DMS53 treated with DMSO at 0.1 percent for 48 hours (cell line): ENCODE data around the gene PCDHGA11.
"Not testable (repeated sequence)": the region's sequence is repeated elsewhere in the genome, so short reads cannot be mapped to it uniquely, and the experiment has no call there.

Experiments
- DNase-seq: peaks from one replicate; lab custom pipeline; 2025; ENCODE audit not compliant: unreplicated experiment; lab: John Stamatoyannopoulos, UW

The PCDHGA11 gene

DNA sequence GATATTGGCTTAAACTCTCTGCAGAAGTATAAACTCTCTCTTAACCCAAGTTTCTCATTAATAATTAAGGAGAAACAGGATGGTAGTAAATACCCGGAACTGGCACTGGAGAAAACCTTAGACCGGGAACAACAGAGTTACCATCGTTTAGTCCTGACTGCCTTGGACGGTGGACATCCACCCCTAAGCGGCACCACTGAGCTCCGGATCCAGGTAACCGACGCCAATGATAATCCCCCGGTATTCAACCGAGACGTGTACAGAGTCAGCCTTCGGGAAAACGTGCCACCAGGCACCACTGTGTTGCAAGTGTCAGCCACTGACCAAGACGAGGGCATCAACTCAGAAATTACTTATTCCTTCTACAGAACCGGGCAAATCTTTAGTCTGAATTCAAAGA, 22.2 kb upstream of the PCDHGA11 start:
- no peak for DNase-seq

DNA sequence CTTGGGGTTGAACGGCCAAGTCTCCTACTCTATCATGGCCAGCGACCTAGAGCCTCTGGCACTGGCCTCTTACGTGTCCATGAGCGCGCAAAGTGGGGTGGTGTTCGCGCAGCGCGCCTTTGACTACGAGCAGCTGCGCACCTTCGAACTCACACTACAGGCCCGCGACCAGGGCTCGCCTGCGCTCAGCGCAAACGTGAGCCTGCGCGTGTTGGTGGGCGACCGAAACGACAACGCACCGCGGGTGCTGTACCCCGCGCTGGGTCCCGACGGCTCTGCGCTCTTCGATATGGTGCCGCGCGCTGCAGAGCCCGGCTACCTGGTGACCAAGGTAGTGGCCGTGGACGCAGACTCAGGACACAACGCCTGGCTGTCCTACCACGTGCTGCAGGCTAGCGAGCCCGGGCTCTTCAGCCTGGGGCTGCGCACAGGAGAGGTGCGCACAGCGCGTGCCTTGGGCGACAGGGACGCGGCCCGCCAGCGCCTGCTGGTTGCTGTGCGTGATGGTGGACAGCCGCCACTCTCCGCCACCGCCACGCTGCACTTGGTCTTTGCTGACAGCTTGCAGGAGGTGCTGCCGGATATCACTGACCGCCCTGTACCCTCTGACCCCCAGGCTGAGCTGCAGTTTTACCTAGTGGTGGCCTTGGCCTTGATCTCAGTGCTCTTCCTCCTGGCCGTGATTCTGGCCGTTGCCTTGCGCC, 21.1 kb upstream of the PCDHGA11 start:
- no peak for DNase-seq

DNA sequence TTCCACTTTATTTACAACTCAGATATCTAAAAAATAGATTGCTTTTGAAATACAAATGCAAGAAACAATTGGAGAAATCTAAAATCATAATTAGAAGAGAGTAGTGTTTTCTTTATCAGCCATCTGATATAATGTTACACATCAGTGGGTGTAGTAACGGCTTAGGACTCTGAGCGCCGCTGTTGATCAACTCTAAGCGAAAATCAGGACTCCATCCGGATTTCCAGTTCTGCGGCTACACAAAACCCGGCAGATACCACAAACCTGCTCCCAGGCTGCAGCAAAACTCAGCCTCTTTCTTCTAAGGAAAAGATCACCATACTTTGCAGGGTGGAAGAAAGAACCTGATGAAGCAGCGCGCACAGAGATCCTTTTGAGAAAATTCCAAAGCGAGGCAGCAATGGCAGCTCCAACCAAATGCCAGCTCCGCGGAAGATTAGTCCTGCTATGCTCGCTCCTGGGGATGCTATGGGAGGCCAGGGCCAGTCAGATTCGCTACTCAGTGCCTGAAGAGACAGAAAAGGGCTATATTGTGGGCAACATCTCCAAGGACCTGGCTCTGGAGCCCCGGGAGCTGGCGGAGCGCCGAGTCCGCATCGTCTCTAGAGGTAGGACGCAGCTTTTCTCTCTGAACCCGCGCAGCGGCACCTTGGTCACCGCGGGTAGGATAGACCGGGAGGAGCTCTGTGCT, 18.2 kb upstream of the PCDHGA11 start, which contains the start of gene PCDHGA9:
PCDHGA9 (plus strand) TSS at position 226 of the 691 bp plus-strand sequence; CDS start at position 401, 175 bp downstream.
- peak; percentile 9 for DNase-seq

DNA sequence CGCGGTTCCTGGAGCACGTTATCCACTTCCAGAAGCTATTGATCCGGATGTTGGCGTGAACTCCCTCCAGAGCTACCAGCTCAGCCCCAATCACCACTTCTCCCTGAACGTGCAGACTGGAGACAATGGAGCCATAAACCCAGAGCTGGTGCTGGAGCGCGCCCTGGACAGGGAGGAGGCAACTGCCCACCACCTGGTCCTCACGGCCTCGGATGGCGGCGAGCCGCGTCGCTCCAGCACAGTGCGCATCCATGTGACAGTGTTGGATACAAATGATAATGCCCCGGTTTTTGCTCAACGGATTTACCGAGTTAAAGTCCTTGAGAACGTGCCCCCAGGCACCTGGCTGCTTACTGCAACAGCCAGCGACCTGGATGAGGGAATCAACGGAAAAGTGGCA, 17.5 kb upstream of the PCDHGA11 start:
- no peak for DNase-seq

DNA sequence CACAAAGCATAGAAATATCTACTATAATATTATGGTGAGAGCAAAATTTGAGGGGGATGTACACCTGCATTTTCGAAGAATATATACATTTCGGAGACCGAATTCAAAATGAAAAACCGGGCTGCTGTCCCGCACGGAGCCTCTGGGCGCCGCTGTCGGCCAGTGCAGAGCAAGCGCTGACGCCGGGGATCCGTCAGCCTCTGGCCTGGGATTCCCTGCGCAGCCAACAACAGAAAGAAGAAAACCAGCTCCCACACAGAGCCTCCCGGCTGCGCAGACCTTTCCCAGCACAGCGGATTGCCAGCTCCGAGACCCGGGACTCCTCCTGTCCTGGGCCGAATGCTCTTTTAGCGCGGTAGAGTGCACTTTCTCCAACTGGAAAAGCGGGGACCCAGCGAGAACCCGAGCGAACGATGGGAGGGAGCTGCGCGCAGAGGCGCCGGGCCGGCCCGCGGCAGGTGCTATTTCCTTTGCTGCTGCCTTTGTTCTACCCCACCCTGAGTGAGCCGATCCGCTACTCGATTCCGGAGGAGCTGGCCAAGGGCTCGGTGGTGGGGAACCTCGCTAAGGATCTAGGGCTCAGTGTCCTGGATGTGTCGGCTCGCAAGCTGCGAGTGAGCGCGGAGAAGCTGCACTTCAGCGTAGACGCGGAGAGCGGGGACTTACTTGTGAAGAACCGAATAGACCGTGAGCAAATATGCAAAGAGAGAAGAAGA, 12.9 kb upstream of the PCDHGA11 start, which contains the start of gene PCDHGB6:
PCDHGB6 (plus strand) TSS at position 232 of the 716 bp plus-strand sequence; CDS start at position 414, 182 bp downstream.
- DNase-seq = peak; percentile 13

DNA sequence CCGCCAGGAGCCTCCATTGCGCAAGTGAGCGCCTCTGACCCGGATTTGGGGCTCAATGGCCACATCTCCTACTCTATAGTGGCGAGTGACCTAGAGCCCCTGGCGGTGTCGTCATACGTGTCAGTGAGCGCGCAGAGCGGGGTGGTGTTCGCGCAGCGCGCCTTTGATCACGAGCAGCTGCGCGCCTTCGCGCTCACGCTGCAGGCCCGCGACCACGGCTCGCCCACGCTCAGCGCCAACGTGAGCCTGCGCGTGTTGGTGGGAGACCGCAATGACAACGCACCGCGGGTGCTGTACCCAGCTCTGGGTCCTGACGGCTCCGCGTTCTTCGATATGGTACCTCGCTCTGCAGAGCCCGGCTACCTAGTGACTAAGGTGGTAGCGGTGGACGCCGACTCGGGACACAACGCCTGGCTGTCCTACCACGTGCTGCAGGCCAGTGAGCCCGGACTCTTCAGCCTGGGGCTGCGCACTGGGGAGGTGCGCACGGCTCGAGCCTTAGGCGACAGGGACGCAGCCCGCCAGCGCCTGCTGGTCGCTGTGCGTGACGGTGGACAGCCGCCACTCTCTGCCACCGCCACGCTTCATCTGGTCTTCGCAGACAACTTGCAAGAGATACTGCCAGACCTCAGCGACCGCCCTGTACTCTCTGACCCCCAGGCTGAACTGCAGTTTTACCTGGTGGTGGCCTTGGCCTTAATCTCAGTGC, 11.1 kb upstream of the PCDHGA11 start:
- DNase-seq = no peak

DNA sequence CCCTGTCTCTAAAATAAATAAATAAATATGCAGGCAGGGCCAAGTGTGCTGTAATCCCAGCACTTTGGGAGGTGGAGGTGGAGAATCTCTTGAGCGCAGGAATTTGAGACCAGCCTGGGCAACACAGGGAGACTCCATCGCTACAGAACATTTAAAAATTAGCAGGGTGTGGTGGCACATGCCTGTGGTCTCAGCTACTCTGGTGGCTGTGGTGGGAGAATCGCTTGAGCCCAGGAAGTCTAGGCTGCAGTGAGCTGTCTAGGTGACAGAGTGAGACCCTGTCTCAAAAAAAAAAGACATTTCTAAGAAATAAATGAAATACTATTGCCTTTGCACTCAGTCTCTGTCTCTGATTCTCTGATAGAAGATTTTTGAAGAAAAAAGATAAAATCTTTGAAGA, 9.3 kb upstream of the PCDHGA11 start:
- DNase-seq = no peak

DNA sequence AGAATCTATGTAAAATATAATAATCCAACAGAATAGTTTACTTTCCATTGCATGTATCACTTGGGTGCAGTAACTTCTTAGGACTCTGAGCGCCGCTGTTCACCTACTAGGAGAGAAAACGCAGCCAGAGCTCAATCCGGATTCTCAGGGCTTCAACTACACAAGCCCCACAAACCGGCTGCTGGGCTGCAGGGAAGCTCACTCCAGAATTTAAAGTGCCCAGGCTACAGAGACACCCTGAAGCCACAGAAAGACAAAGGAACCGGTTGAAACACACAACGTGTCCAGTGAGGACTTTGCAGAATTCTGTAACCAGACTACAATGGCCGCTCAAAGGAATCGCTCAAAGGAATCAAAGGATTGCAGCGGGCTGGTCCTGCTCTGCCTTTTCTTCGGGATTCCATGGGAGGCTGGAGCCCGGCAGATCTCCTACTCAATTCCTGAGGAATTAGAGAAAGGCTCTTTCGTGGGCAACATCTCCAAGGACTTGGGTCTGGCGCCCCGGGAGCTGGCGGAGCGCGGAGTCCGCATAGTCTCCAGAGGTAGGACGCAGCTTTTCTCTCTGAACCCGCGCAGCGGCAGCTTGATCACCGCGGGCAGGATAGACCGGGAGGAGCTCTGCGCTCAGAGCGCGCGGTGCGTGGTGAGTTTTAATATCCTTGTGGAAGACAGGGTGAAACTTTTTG, 7.9 kb upstream of the PCDHGA11 start, which contains the start of gene PCDHGA10:
PCDHGA10 (plus strand) TSS at position 134 of the 686 bp plus-strand sequence; CDS start at position 323, 189 bp downstream.
- DNase-seq = peak; percentile 49

DNA sequence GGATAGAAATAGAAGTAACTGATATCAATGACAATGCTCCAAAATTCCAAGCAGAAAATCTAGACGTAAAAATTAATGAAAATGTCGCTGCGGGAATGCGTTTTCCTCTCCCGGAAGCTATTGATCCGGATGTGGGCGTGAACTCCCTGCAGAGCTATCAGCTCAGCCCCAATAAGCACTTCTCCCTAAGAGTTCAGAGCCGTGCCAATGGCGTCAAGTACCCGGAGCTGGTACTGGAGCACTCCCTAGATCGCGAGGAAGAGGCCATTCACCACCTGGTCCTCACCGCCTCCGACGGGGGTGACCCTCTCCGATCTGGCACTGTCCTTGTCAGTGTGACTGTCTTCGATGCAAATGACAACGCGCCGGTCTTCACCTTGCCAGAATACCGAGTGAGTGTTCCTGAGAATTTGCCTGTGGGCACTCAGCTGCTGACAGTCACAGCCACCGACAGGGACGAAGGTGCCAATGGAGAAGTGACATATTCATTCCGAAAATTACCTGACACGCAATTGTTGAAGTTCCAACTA, 7.2 kb upstream of the PCDHGA11 start:
- DNase-seq = no peak

DNA sequence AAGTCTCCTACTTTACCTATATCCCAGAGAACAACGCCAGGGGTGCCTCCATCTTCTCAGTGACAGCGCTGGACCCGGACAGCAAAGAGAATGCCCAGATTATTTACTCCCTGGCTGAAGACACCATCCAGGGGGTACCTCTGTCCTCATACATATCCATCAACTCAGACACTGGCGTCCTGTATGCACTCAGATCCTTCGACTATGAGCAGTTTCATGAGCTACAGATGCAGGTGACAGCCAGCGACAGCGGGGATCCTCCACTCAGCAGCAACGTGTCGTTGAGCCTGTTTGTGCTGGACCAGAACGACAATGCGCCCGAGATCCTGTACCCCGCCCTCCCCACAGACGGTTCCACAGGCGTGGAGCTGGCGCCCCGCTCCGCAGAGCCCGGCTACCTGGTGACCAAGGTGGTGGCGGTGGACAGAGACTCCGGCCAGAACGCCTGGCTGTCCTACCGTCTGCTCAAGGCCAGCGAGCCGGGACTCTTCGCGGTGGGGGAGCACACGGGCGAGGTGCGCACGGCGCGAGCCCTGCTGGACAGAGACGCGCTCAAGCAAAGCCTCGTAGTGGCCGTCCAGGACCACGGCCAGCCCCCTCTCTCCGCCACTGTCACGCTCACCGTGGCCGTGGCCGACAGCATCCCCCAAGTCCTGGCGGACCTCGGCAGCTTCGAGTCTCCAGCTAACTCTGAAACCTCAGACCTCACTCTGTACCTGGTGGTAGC, 6.1 kb upstream of the PCDHGA11 start:
- DNase-seq = not testable (repeated sequence)

DNA sequence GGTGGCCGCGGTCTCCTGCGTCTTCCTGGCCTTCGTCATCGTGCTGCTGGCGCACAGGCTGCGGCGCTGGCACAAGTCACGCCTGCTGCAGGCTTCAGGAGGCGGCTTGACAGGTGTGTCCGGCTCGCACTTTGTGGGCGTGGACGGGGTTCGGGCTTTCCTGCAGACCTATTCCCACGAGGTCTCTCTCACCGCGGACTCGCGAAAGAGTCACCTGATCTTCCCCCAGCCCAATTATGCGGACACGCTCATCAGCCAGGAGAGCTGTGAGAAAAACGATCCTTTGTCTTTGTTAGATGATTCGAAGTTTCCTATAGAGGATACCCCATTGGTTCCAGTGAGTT, 5.6 kb upstream of the PCDHGA11 start:
- DNase-seq = not testable (repeated sequence)

DNA sequence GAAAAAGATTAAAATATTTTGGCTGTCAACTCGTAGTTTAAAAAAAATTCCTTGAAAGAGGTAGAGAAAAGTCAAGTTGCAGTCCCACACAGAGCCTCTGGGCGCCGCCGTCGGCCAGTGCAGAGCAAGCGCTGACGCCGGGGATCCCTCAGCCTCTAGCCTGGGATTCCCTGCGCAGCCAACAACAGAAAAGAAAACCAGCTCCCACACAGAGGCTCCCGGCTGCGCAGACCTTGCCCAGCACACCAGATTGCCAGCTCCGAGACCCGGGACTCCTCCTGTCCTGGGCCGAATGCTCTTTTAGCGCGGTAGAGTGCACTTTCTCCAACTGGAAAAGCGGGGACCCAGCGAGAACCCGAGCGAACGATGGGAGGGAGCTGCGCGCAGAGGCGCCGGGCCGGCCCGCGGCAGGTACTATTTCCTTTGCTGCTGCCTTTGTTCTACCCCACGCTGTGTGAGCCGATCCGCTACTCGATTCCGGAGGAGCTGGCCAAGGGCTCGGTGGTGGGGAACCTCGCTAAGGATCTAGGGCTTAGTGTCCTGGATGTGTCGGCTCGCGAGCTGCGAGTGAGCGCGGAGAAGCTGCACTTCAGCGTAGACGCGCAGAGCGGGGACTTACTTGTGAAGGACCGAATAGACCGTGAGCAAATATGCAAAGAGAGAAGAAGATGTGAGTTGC, 3.2 kb upstream of the PCDHGA11 start, which contains the start of gene PCDHGB7:
PCDHGB7 (plus strand) TSS at position 184 of the 679 bp plus-strand sequence; CDS start at position 367, 183 bp downstream.
- peak; percentile 67 for DNase-seq

DNA sequence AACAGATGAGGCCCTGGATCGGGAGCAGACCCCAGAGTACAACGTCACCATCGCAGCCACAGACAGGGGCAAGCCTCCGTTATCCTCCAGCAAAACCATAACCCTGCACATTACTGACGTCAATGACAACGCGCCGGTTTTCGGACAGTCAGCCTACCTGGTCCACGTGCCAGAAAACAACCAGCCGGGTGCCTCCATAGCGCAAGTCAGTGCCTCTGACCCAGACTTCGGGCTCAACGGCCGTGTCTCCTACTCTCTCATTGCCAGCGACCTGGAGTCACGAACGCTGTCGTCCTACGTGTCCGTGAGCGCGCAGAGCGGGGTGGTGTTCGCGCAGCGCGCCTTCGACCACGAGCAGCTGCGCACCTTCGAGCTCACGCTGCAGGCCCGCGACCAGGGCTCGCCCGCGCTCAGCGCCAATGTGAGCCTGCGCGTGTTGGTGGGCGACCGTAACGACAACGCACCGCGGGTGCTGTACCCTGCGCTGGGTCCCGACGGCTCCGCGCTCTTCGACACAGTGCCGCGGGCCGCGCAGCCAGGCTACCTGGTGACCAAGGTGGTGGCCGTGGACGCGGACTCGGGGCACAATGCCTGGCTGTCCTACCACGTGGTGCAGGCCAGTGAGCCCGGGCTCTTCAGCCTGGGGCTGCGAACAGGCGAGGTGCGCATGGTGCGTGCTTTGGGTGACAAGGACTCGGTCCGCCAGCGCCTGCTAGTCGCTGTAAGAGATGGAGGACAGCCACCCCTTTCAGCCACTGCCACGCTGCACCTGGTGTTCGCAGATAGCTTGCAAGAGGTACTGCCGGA, 1.6 kb upstream of the PCDHGA11 start:
- no peak for DNase-seq

DNA sequence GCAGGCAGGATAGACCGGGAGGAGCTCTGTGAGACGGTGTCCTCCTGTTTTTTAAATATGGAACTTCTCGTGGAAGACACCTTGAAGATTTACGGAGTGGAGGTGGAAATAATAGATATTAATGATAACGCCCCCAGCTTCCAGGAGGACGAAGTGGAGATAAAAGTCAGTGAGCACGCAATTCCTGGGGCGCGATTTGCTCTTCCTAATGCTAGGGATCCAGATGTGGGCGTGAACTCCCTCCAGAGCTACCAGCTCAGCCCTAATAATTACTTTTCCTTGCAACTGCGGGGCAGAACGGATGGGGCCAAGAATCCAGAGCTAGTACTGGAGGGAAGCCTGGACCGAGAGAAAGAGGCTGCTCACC, 621 bp downstream of the PCDHGA11 start:
- no peak for DNase-seq

DNA sequence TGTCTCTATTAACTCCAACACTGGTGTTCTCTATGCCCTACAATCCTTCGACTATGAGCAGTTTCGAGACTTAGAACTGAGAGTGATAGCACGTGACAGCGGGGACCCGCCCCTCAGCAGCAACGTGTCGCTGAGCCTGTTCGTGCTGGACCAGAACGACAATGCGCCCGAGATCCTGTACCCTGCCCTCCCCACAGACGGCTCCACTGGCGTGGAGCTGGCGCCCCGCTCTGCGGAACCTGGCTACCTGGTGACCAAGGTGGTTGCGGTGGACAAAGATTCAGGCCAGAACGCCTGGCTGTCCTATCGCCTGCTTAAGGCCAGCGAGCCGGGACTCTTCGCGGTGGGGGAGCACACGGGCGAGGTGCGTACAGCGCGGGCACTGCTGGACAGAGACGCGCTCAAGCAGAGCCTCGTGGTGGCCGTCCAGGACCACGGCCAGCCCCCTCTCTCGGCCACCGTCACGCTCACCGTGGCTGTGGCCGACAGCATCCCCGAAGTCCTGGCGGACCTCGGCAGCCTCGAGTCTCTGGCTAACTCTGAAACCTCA, 2.0 kb downstream of the PCDHGA11 start:
- no peak for DNase-seq

DNA sequence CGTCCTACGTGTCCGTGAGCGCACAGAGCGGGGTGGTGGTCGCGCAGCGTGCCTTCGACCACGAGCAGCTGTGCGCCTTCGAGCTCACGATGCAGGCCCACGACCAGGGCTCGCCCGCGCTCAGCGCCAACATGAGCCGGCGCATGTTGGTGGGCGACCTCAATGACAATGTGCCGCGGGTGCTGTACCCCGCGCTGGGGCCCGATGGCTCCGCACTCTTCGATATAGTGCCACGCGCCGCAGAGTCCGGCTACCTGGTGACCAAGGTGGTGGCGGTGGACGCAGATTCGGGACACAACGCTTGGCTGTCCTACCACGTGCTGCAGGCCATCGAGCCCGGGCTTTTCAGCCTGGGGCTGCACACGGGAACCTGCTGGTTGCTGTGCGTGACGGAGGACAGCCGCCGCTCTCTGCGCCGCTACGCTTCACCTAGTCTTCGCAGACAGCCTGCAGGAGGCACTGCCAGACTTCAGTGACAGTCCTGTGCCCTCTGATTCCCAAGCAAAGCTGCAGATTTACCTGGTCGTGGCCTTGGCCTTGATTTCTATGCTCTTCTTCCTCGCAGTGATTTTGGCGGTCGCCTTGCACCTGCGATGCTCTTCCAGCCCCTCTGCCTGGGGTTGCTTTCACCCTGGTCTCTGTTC, 7.1 kb downstream of the PCDHGA11 start:
- no peak for DNase-seq
